GM23338 (cell line): ENCODE measurements around the gene CARNS1.

Experiments
- EZH2 ChIP-seq: fragments of 200-600 bp; sonication (generic); IDR thresholded peaks from one replicate; pipeline ENCODE4 v1.8.0; 2017; ENCODE audit warnings: antibody characterized with exemption, mild to moderate bottlenecking, low read depth; ENCODE audit not compliant: unreplicated experiment
- EZH2phosphoT487 ChIP-seq: fragments of 200-600 bp; sonication (generic); IDR thresholded peaks from one replicate; pipeline ENCODE4 v1.8.1; 2018; ENCODE audit warnings: antibody characterized with exemption; ENCODE audit not compliant: unreplicated experiment
- POLR2AphosphoS5 ChIP-seq: IDR thresholded peaks from 2 replicates; pipeline ENCODE4 v1.6.1; 2016; ENCODE audit warnings: antibody characterized with exemption, low read depth
- REST ChIP-seq: IDR thresholded peaks from one replicate; pipeline ENCODE4 v1.6.1; 2018; ENCODE audit warnings: antibody characterized with exemption; ENCODE audit not compliant: unreplicated experiment
- TF ChIP-seq, protein P1 (sequence below), 2 experiments: fragments of 200-600 bp in 1 of 2; sonication (generic) in 1 of 2; conservative IDR thresholded peaks; 2 replicates each; pipeline versions ENCODE4 v1.5.1 to v1.6.1; 2016 to 2017; ENCODE audit warnings: antibody characterized with exemption in 2 of 2, low read depth in 2 of 2, mild to moderate bottlenecking in 2 of 2, moderate library complexity in 1 of 2

DNA sequence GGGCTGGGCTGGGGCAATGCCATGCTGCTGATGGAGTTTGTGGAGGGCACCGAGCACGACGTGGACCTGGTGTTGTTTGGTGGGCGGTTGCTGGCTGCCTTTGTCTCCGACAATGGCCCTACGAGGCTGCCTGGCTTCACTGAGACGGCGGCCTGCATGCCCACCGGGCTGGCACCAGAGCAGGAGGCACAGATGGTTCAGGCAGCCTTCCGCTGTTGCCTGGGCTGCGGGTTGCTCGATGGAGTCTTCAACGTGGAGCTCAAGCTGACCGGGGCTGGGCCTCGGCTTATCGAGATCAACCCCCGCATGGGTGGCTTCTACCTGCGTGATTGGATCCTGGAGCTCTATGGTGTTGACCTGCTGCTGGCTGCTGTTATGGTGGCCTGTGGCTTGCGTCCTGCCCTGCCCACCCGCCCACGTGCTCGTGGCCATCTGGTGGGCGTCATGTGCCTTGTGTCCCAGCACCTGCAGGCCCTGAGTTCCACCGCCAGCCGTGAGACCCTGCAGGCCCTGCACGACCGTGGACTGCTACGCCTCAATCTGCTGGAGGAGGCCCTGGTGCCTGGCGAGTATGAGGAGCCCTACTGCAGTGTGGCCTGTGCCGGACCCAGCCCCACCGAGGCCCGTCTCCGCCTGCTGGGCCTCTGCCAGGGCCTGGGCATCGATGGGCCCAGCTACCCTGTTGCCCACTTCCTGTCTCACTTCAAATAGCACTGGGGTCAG lies 8.6 kb downstream of the CARNS1 start:
- TF ChIP-seq EZH2 (no peak), POLR2AphosphoS5 (no peak), EZH2phosphoT487 (no peak), REST (no peak)
- TF ChIP-seq, protein P1, sequence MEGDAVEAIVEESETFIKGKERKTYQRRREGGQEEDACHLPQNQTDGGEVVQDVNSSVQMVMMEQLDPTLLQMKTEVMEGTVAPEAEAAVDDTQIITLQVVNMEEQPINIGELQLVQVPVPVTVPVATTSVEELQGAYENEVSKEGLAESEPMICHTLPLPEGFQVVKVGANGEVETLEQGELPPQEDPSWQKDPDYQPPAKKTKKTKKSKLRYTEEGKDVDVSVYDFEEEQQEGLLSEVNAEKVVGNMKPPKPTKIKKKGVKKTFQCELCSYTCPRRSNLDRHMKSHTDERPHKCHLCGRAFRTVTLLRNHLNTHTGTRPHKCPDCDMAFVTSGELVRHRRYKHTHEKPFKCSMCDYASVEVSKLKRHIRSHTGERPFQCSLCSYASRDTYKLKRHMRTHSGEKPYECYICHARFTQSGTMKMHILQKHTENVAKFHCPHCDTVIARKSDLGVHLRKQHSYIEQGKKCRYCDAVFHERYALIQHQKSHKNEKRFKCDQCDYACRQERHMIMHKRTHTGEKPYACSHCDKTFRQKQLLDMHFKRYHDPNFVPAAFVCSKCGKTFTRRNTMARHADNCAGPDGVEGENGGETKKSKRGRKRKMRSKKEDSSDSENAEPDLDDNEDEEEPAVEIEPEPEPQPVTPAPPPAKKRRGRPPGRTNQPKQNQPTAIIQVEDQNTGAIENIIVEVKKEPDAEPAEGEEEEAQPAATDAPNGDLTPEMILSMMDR (conservative IDR thresholded peaks at IDR 0.05; ENCODE audit: low read depth in 2 of 2), result no peak
